Nucleus accumbens (tissue), 56 donors: ENCODE results near the gene FNDC3B.

ENCODE experiments used
- DNase-seq, 56 donors: peaks; one replicate each; lab custom pipeline; 2025; lab: John Stamatoyannopoulos, UW

FNDC3B gene

GRCh38 chr3:172143739-172144497 is 104.5 kb downstream of the FNDC3B start:
- no peak for DNase-seq

- DNase-seq = no peak
These were observed 105.2 kb downstream of the FNDC3B start for GRCh38 chr3:172144601-172145000.

GRCh38 chr3:172145031-172145686 is 105.8 kb downstream of the FNDC3B start:
- DNase-seq = no peak

- DNase-seq = no peak
These were observed 107.0 kb downstream of the FNDC3B start for GRCh38 chr3:172146349-172146748.

- no peak for DNase-seq
These were observed 107.9 kb downstream of the FNDC3B start for GRCh38 chr3:172147113-172147818.

- no peak for DNase-seq
These were observed 108.9 kb downstream of the FNDC3B start for GRCh38 chr3:172148241-172148640.

- DNase-seq = no peak
These were observed 109.6 kb downstream of the FNDC3B start for GRCh38 chr3:172148702-172149565.

- no peak for DNase-seq
These were observed 110.9 kb downstream of the FNDC3B start for GRCh38 chr3:172150268-172150667.

- DNase-seq = no peak
These were observed 111.7 kb downstream of the FNDC3B start for GRCh38 chr3:172150913-172151650.

- no peak for DNase-seq
These were observed 112.6 kb downstream of the FNDC3B start for GRCh38 chr3:172151651-172152649.

GRCh38 chr3:172152874-172153273 is 113.5 kb downstream of the FNDC3B start:
- no peak for DNase-seq

GRCh38 chr3:172153335-172153861 is 114.0 kb downstream of the FNDC3B start:
- DNase-seq = peak in 50 of 56 donors; percentile 18 to 85 (median 50)

GRCh38 chr3:172154768-172155664 is 115.6 kb downstream of the FNDC3B start:
- DNase-seq = no peak

GRCh38 chr3:172155897-172156585 is 116.7 kb downstream of the FNDC3B start:
- DNase-seq = peak in 2 of 56 donors; percentile 4 to 26

- no peak for DNase-seq
These were observed 117.2 kb downstream of the FNDC3B start for GRCh38 chr3:172156586-172156955.

GRCh38 chr3:172157564-172158258 is 118.3 kb downstream of the FNDC3B start:
- DNase-seq = no peak
